ENCODE data around the gene CCDC59.

DNA sequence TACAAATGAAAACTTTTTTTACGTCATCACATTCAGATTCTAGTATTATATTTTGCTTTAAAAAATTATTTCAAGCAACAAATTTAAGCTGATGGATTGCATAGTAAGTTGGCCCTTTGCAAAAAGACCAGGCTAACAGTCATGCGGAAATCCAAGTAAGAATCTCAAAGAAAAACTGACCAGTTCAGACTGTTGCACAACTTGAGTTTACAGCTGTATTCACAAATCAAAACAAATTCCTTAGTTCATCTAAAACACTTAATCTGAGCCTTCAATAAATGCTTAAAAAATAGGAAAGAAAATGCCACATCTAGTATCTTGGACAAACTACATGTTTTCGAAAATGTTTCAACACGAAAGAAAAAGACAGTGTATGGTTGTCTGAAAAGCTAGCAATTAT lies 847 bp downstream of the CCDC59 start:
- TF ChIP-seq, protein P1, sequence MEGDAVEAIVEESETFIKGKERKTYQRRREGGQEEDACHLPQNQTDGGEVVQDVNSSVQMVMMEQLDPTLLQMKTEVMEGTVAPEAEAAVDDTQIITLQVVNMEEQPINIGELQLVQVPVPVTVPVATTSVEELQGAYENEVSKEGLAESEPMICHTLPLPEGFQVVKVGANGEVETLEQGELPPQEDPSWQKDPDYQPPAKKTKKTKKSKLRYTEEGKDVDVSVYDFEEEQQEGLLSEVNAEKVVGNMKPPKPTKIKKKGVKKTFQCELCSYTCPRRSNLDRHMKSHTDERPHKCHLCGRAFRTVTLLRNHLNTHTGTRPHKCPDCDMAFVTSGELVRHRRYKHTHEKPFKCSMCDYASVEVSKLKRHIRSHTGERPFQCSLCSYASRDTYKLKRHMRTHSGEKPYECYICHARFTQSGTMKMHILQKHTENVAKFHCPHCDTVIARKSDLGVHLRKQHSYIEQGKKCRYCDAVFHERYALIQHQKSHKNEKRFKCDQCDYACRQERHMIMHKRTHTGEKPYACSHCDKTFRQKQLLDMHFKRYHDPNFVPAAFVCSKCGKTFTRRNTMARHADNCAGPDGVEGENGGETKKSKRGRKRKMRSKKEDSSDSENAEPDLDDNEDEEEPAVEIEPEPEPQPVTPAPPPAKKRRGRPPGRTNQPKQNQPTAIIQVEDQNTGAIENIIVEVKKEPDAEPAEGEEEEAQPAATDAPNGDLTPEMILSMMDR (IDR thresholded peaks at IDR 0.05) = no peak
- TF ChIP-seq POLR2A (IDR thresholded peaks at IDR 0.05) (no peak), POLR2AphosphoS5 (IDR thresholded peaks at IDR 0.05) (no peak)

All from breast epithelium (tissue), 3 donors.